DOHH2 (cell line): ENCODE data around the gene CCDC80.
A peak's percentile ranks its signal among the peaks of the same experiment; 100 is the strongest.

Experiments
- H3F3A ChIP-seq: fragments of 200-600 bp; sonication (generic), shearing (Covaris generic); 2 replicates; pipeline ENCODE4 v1.6.0; 2016; ENCODE audit warnings: antibody characterized with exemption, mild to moderate bottlenecking; ENCODE audit not compliant: control insufficient read depth, insufficient read depth
- H3K27ac ChIP-seq: fragments of 200-600 bp; sonication (generic); 2 replicates; pipeline ENCODE4 v1.5.1; 2014; ENCODE audit warnings: low read depth, mild to moderate bottlenecking, low read length, moderate library complexity
- H3K27me3 ChIP-seq: fragments of 200-600 bp; sonication (generic); 2 replicates; pipeline ENCODE4 v1.6.1; 2014; ENCODE audit warnings: mild to moderate bottlenecking, low read length, mixed read lengths; ENCODE audit not compliant: control insufficient read depth
- H3K36me3 ChIP-seq: fragments of 200-600 bp; sonication (generic); 2 replicates; pipeline ENCODE4 v1.6.1; 2014; ENCODE audit warnings: mild to moderate bottlenecking, low read length, moderate library complexity, mixed read lengths; ENCODE audit not compliant: control insufficient read depth
- H3K4me1 ChIP-seq: fragments of 200-600 bp; sonication (generic); 2 replicates; pipeline ENCODE4 v1.6.1; 2014; ENCODE audit warnings: mild to moderate bottlenecking, low read length, mixed read lengths; ENCODE audit not compliant: control insufficient read depth
- H3K4me2 ChIP-seq: fragments of 200-600 bp; sonication (generic); 2 replicates; pipeline ENCODE4 v1.6.0; 2014; ENCODE audit warnings: mild to moderate bottlenecking, low read length, moderate library complexity
- H3K4me3 ChIP-seq: fragments of 200-600 bp; sonication (generic); 2 replicates; pipeline ENCODE4 v1.5.1; 2014; ENCODE audit warnings: mild to moderate bottlenecking, low read length, mixed read lengths
- H3K79me2 ChIP-seq: fragments of 200-600 bp; sonication (generic); 2 replicates; pipeline ENCODE4 v1.6.1; 2014; ENCODE audit warnings: mild to moderate bottlenecking, low read length, mixed read lengths; ENCODE audit not compliant: control insufficient read depth
- H3K9me2 ChIP-seq: fragments of 200-600 bp; sonication (generic); replicated peaks from 2 replicates; pipeline ENCODE4 v1.6.1; 2014; ENCODE audit warnings: mild to moderate bottlenecking, low read length, mixed read lengths; ENCODE audit not compliant: control insufficient read depth
- H3K9me3 ChIP-seq: fragments of 200-600 bp; sonication (generic); 2 replicates; pipeline ENCODE4 v1.6.1; 2014; ENCODE audit warnings: antibody characterized with exemption, low read length, mixed read lengths; ENCODE audit not compliant: control insufficient read depth, insufficient read depth
- H4K20me1 ChIP-seq: fragments of 200-600 bp; sonication (generic); 2 replicates; pipeline ENCODE4 v1.6.0; 2014; ENCODE audit warnings: low read depth, mild to moderate bottlenecking, antibody characterized with exemption, low read length, moderate library complexity; ENCODE audit not compliant: control insufficient read depth, insufficient read depth
- CTCF ChIP-seq: fragments of 200-600 bp; sonication (generic); IDR thresholded peaks from one replicate; pipeline ENCODE4 v1.5.1; 2014; ENCODE audit warnings: antibody characterized with exemption, mild to moderate bottlenecking, low read depth, low read length; ENCODE audit not compliant: poor library complexity, severe bottlenecking
- EZH2phosphoT487 ChIP-seq: fragments of 200-600 bp; sonication (generic); IDR thresholded peaks from 2 replicates; pipeline ENCODE4 v1.6.1; 2017; ENCODE audit warnings: borderline replicate concordance, mild to moderate bottlenecking, antibody characterized with exemption, low read length, moderate library complexity, mixed read lengths

The CCDC80 gene

GRCh38 chr3:112582244-112582874, 58.6 kb downstream of the CCDC80 start:
- Histone ChIP-seq H3K27me3 (no peaks in the 10 kb centered on the region), H3K4me3 (no peak overlapping the region), H3F3A (no peaks in the 10 kb centered on the region), H3K36me3 (peaks cover 62% of the 10 kb centered on the region), H3K79me2 (no peaks in the 10 kb centered on the region), H4K20me1 (no peaks in the 10 kb centered on the region), H3K27ac (no peak overlapping the region), H3K4me2 (no peak overlapping the region), H3K9me2 (no peaks in the 10 kb centered on the region), H3K9me3 (no peaks in the 10 kb centered on the region), H3K4me1 (peaks cover 25% of the 10 kb centered on the region)
- TF ChIP-seq EZH2phosphoT487 (no peak), CTCF (peak; percentile 70)

GRCh38 chr3:112579697-112580096, 61.2 kb downstream of the CCDC80 start:
- Histone ChIP-seq H3F3A (no peaks in the 10 kb centered on the region; the same call in 1 of the 2 replicates), H3K4me2 (no peak overlapping the region), H3K36me3 (peaks cover 50% of the 10 kb centered on the region), H3K9me2 (no peaks in the 10 kb centered on the region), H4K20me1 (no peaks in the 10 kb centered on the region), H3K9me3 (no peaks in the 10 kb centered on the region), H3K4me3 (no peak overlapping the region), H3K79me2 (no peaks in the 10 kb centered on the region), H3K27me3 (no peaks in the 10 kb centered on the region), H3K27ac (no peak overlapping the region), H3K4me1 (peaks cover 9% of the 10 kb centered on the region)
- TF ChIP-seq CTCF (no peak), EZH2phosphoT487 (no peak)

DNA sequence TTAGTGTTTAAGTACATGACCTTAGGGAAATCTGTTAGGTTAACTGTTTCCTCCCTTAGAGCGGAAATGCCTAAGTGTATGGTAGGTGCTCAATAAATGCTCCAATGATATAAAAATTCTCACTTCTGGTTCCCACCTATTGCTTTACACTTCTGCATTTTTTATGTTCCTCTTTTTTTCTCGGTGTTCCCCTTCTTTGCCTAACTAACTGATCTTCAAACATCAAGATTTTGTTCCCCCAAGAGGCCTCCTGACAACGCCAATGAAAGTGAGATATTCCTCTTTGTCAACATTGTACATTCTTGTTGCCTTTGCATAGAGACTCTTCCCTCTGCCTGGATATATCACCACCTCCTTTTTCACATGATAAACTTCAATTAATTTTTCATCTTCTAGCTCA, 61.7 kb downstream of the CCDC80 start:
- Histone ChIP-seq H3K27me3 (no peaks in the 10 kb centered on the region), H3K36me3 (peaks cover 47% of the 10 kb centered on the region)

More for the DNA sequence above, 61.7 kb downstream of the CCDC80 start:
- Histone ChIP-seq H3K9me3 (no peaks in the 10 kb centered on the region), H3K4me3 (no peak overlapping the region), H3K79me2 (no peaks in the 10 kb centered on the region), H3K27ac (no peak overlapping the region), H3K4me1 (peaks cover 9% of the 10 kb centered on the region), H3K9me2 (no peaks in the 10 kb centered on the region), H3F3A (no peaks in the 10 kb centered on the region; the same call in 1 of the 2 replicates), H4K20me1 (no peaks in the 10 kb centered on the region), H3K4me2 (no peak overlapping the region)
- TF ChIP-seq EZH2phosphoT487 (no peak), CTCF (no peak)
